Activated T-cell treated with anti-CD3 and anti-CD28 coated beads, Interleukin-2, amount 50 U/mL, for 24 hours (primary cell): ENCODE measurements around the gene FGF5.

Source experiments
- DNase-seq: peaks from one replicate; pipeline ENCODE4 v3.0.0-alpha.2; 2020
- H3K27ac Mint-ChIP-seq: 2 replicates; pipeline ENCODE4 v1.8.0; 2020; ENCODE audit warnings: mild to moderate bottlenecking, mixed read lengths
- H3K27me3 Mint-ChIP-seq: 2 replicates; pipeline ENCODE4 v1.8.0; 2020; ENCODE audit warnings: mixed read lengths
- H3K36me3 Mint-ChIP-seq: 2 replicates; pipeline ENCODE4 v1.8.0; 2020; ENCODE audit warnings: low read depth, mixed read lengths
- H3K4me1 Mint-ChIP-seq: 2 replicates; pipeline ENCODE4 v1.8.0; 2020; ENCODE audit warnings: low read depth, mixed read lengths
- H3K4me3 Mint-ChIP-seq: 2 replicates; pipeline ENCODE4 v1.8.0; 2020; ENCODE audit warnings: mild to moderate bottlenecking, moderate library complexity, mixed read lengths
- H3K9me3 Mint-ChIP-seq: 2 replicates; pipeline ENCODE4 v1.8.0; 2020; ENCODE audit warnings: mixed read lengths

Gene FGF5

GRCh38 chr4:80266253-80266901 is at the start of gene FGF5:
FGF5 (plus strand) TSS chr4:80266664; CDS start chr4:80266825, 161 bp downstream.
- Mint-ChIP-seq H3K4me3 (peak within 1 kb of the TSS; percentile 69), H3K9me3 (no peaks in the 10 kb centered on the region), H3K27ac (no peak within 1 kb of the TSS), H3K27me3 (peaks cover 97% of the 10 kb centered on the region), H3K4me1 (peaks cover 40% of the 10 kb centered on the region), H3K36me3 (no peaks in the 10 kb centered on the region)
- peak; percentile 41 for DNase-seq

- Mint-ChIP-seq H3K36me3 (no peaks in the 10 kb centered on the region), H3K9me3 (no peaks in the 10 kb centered on the region), H3K27ac (no peak overlapping the region), H3K4me3 (no peak overlapping the region), H3K27me3 (peaks cover 27% of the 10 kb centered on the region), H3K4me1 (peaks cover 1% of the 10 kb centered on the region)
- DNase-seq: no peak
Measured at GRCh38 chr4:80219301-80220025, 47.0 kb upstream of the FGF5 start.

- Mint-ChIP-seq H3K9me3 (no peaks in the 10 kb centered on the region), H3K27me3 (peaks cover 27% of the 10 kb centered on the region), H3K4me1 (no peaks in the 10 kb centered on the region)
Measured at GRCh38 chr4:80220711-80221110, 45.8 kb upstream of the FGF5 start.

GRCh38 chr4:80221161-80221560 is 45.3 kb upstream of the FGF5 start:
- no peak overlapping the region for H3K4me3 Mint-ChIP-seq
- no peak overlapping the region for H3K27ac Mint-ChIP-seq

More at GRCh38 chr4:80220711-80221110, 45.8 kb upstream of the FGF5 start:
- no peaks in the 10 kb centered on the region for H3K36me3 Mint-ChIP-seq
- no peak overlapping the region for H3K27ac Mint-ChIP-seq
- no peak overlapping the region for H3K4me3 Mint-ChIP-seq
- no peak for DNase-seq

GRCh38 chr4:80225595-80225994 is 40.9 kb upstream of the FGF5 start:
- peaks cover 24% of the 10 kb centered on the region for H3K27me3 Mint-ChIP-seq
- no peak overlapping the region for H3K27ac Mint-ChIP-seq
- no peaks in the 10 kb centered on the region for H3K4me1 Mint-ChIP-seq
- no peaks in the 10 kb centered on the region for H3K9me3 Mint-ChIP-seq
- no peak overlapping the region for H3K4me3 Mint-ChIP-seq
- no peak for DNase-seq
- no peaks in the 10 kb centered on the region for H3K36me3 Mint-ChIP-seq

More at GRCh38 chr4:80221161-80221560, 45.3 kb upstream of the FGF5 start:
- DNase-seq: no peak
- Mint-ChIP-seq H3K4me1 (no peaks in the 10 kb centered on the region), H3K27me3 (peaks cover 27% of the 10 kb centered on the region), H3K36me3 (no peaks in the 10 kb centered on the region), H3K9me3 (no peaks in the 10 kb centered on the region)

GRCh38 chr4:80226094-80226493 is 40.4 kb upstream of the FGF5 start:
- H3K27ac Mint-ChIP-seq: no peak overlapping the region
- DNase-seq: no peak
- H3K9me3 Mint-ChIP-seq: no peaks in the 10 kb centered on the region
- H3K4me1 Mint-ChIP-seq: no peaks in the 10 kb centered on the region
- no peaks in the 10 kb centered on the region for H3K36me3 Mint-ChIP-seq
- no peak overlapping the region for H3K4me3 Mint-ChIP-seq
- H3K27me3 Mint-ChIP-seq: peaks cover 22% of the 10 kb centered on the region

- Mint-ChIP-seq H3K9me3 (no peaks in the 10 kb centered on the region), H3K4me3 (no peak overlapping the region), H3K4me1 (no peaks in the 10 kb centered on the region), H3K27me3 (peaks cover 25% of the 10 kb centered on the region), H3K36me3 (no peaks in the 10 kb centered on the region), H3K27ac (no peak overlapping the region)
- no peak for DNase-seq
Measured at GRCh38 chr4:80228460-80228859, 38.0 kb upstream of the FGF5 start.

- Mint-ChIP-seq H3K4me1 (no peaks in the 10 kb centered on the region), H3K9me3 (no peaks in the 10 kb centered on the region), H3K4me3 (no peak overlapping the region), H3K27ac (no peak overlapping the region), H3K36me3 (no peaks in the 10 kb centered on the region), H3K27me3 (peaks cover 25% of the 10 kb centered on the region)
- no peak for DNase-seq
Measured at GRCh38 chr4:80229128-80229527, 37.3 kb upstream of the FGF5 start.

- DNase-seq: no peak
- Mint-ChIP-seq H3K27ac (no peak overlapping the region), H3K27me3 (peaks cover 25% of the 10 kb centered on the region), H3K4me1 (no peaks in the 10 kb centered on the region), H3K4me3 (no peak overlapping the region), H3K9me3 (no peaks in the 10 kb centered on the region), H3K36me3 (no peaks in the 10 kb centered on the region)
Measured at GRCh38 chr4:80229590-80229989, 36.9 kb upstream of the FGF5 start.

- Mint-ChIP-seq H3K4me3 (no peak overlapping the region), H3K36me3 (no peaks in the 10 kb centered on the region), H3K9me3 (no peaks in the 10 kb centered on the region), H3K4me1 (no peaks in the 10 kb centered on the region), H3K27ac (no peak overlapping the region), H3K27me3 (peaks cover 30% of the 10 kb centered on the region)
- no peak for DNase-seq
Measured at GRCh38 chr4:80231180-80231579, 35.3 kb upstream of the FGF5 start.

- H3K4me1 Mint-ChIP-seq: no peaks in the 10 kb centered on the region
Measured at GRCh38 chr4:80232707-80233370, 33.6 kb upstream of the FGF5 start.

GRCh38 chr4:80233390-80233789 is 33.1 kb upstream of the FGF5 start:
- no peak overlapping the region for H3K27ac Mint-ChIP-seq
- H3K9me3 Mint-ChIP-seq: no peaks in the 10 kb centered on the region
- no peak overlapping the region for H3K4me3 Mint-ChIP-seq
- no peak for DNase-seq
- H3K4me1 Mint-ChIP-seq: no peaks in the 10 kb centered on the region
- H3K27me3 Mint-ChIP-seq: peaks cover 31% of the 10 kb centered on the region
- no peaks in the 10 kb centered on the region for H3K36me3 Mint-ChIP-seq

More at GRCh38 chr4:80232707-80233370, 33.6 kb upstream of the FGF5 start:
- no peaks in the 10 kb centered on the region for H3K36me3 Mint-ChIP-seq
- H3K27ac Mint-ChIP-seq: no peak overlapping the region
- peaks cover 30% of the 10 kb centered on the region for H3K27me3 Mint-ChIP-seq
- no peaks in the 10 kb centered on the region for H3K9me3 Mint-ChIP-seq
- no peak overlapping the region for H3K4me3 Mint-ChIP-seq
- no peak for DNase-seq

GRCh38 chr4:80235451-80235850 is 31.0 kb upstream of the FGF5 start:
- no peaks in the 10 kb centered on the region for H3K36me3 Mint-ChIP-seq
- no peaks in the 10 kb centered on the region for H3K9me3 Mint-ChIP-seq
- no peak for DNase-seq
- no peaks in the 10 kb centered on the region for H3K4me1 Mint-ChIP-seq
- peaks cover 21% of the 10 kb centered on the region for H3K27me3 Mint-ChIP-seq
- H3K27ac Mint-ChIP-seq: no peak overlapping the region
- no peak overlapping the region for H3K4me3 Mint-ChIP-seq

GRCh38 chr4:80237992-80238391 is 28.5 kb upstream of the FGF5 start:
- no peaks in the 10 kb centered on the region for H3K9me3 Mint-ChIP-seq
- no peak overlapping the region for H3K4me3 Mint-ChIP-seq
- no peaks in the 10 kb centered on the region for H3K36me3 Mint-ChIP-seq
- H3K4me1 Mint-ChIP-seq: no peaks in the 10 kb centered on the region
- no peak overlapping the region for H3K27ac Mint-ChIP-seq
- peaks cover 11% of the 10 kb centered on the region for H3K27me3 Mint-ChIP-seq
- DNase-seq: no peak
